CD4-positive, alpha-beta T cell treated with Interferon alpha-2 for 1 hour (primary cell): ENCODE measurements around the gene TOP1.
A peak's percentile ranks its signal among the peaks of the same experiment; 100 is the strongest.

Experiments
- DNase-seq, 2 donors: peaks; one replicate each; pipeline ENCODE4 v3.0.0-alpha.2; 2020 to 2022

Gene TOP1

DNA sequence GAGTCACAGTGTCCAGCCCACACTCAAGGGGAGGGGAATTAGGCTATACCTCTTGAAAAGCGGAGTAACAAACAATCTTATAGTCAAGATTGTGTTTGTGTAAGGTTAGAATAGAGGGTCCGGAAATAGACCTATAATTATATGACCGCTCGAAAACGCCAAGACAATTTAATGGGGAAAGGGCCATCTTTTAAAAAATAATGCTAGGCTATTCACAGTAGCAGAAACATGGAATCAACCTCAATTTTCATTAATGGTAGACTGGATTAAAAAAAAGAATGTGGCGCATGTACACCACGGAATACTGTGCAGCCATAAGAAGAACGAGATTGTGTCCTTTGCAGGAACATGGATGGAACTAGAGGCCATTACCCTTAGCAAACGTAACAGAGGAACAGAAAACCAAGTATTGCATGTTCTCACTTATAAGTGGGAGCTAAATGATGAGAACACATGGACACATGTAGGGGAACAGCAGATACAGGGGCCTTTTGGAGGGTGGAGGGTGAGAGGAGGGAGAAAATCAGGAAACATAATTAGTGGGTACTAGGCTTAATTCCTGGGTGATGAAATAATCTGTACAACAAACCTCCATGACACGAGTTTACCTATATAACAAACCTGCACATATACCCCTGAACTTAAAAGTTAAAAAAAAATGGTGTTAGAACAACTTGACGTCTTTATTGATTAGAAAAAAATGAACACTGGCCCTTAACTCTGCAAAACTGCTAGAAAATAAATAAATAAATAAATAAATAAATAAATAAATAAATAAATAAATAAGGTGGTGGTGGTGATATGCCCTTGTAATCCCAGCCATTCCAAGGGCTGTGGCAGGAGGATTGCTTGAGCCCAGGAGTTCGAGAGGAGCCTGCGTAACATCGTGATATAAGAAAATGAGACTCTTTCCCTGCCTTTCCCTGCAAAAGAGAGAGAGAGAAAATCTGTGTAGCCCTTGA is 30.3 kb downstream of the TOP1 start:
- no peak for DNase-seq

DNA sequence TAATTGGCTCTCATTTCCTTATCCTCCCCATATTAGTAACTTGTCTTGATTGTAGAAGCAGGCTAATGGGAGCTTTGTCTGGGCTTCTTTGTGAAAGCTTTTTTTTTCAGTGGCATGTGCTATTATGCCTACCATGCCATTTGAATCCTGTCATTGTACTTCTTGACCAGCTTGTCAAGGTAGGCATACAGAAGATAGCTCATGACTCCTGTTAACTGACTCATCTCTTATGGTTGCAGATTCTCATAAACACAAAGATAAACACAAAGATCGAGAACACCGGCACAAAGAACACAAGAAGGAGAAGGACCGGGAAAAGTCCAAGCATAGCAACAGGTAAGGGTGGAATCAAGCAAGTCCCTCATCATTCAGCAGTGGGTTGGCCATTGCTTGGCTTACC is 32.5 kb downstream of the TOP1 start:
- no peak for DNase-seq

- no peak for DNase-seq
Observed at GRCh38 chr20:41063442-41063841, 34.8 kb downstream of the TOP1 start.

DNA sequence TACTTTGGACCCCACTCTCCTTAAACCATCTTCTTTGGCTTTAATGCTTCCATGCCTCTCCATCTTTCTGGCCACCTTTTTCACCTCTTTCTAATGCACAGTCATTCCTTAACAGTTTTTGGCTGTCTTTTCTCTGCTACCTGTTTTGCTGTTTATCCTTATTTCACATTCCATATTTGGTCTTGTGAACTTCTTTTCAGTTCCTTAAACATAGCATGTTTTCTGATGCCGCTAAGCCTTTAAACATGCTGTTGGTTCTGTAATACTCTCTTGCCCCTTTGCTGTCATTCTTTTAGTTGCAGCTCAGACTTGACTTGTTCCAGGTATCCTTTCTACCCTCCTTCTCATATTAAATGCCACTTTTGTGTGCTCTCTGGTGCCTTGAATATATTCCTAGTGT is 35.8 kb downstream of the TOP1 start:
- DNase-seq = no peak

GRCh38 chr20:41065716-41066115 is 37.1 kb downstream of the TOP1 start:
- DNase-seq = no peak

GRCh38 chr20:41068806-41069205 is 40.2 kb downstream of the TOP1 start:
- no peak for DNase-seq

DNA sequence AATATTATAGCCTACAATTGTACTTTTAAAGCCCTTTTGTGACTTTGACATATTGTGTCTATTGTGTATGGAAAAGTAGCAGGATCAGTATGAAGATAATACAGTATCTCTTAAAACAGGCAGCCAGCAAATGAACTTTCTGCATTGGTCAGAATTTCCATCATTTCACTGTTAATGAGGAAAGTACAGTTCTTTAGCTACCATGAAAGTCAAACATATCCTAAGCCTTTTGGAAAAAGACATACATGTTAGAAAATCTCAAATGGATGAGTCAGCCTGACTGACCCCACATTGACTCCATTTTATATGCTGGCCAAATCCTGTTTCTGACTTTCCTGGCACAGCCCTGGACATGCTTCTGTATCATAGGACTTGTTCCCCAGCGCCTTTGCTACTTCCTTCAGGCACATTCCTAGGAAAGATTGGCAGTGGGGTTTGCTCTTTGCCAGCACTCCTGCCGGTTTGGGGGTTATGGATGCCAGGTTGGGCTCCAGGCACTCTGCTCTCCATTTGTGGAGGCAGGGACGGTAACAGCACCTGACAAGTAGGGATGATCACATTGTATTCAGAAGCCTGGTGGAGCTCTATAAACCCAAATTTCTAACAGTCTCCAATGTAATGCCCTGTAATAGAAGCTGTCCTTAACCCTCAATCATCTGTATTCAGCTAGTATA is 43.7 kb downstream of the TOP1 start:
- no peak for DNase-seq

- DNase-seq = no peak
Observed at GRCh38 chr20:41072915-41073314, 44.3 kb downstream of the TOP1 start.

- DNase-seq = no peak
Observed at GRCh38 chr20:41074441-41074840, 45.8 kb downstream of the TOP1 start.

DNA sequence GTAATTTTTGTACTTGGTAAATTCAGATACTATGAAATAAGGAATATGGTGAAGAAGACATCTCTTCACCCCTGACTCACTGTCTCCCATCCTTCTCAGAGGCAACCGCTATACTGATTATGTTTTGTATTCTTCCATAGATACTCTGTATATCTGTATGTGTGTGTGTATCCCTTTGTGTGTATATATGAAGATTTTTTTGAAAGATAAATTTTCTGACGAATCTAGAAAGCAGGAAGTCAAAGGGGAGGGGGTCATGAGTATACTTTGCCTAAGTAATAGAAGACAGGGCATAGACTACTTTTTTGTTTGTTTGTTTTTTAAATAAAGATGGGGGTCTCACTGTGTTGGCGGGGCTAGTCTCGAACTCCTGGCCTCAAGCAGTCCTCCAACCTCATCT is 48.2 kb downstream of the TOP1 start:
- DNase-seq = no peak

DNA sequence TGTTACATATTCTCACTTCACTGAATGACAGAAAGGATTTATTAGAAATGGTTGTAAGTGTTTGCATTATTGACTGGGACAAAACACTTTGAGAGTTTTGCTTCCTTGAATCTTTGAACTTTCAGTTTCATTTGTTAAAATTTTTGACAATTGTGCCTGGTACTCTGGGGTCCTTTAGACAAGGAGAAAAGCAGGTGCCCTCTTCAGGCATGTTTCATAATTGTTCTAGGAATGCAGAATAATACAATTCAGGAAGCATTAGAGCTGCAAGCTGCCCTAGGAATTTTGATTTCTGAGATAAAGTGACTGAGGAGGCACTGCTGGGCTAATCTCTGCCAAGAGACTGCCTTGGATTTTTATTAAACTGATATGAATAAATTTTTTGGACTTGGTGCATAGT is 49.7 kb downstream of the TOP1 start:
- DNase-seq = peak in 1 of 2 donors; percentile 61

DNA sequence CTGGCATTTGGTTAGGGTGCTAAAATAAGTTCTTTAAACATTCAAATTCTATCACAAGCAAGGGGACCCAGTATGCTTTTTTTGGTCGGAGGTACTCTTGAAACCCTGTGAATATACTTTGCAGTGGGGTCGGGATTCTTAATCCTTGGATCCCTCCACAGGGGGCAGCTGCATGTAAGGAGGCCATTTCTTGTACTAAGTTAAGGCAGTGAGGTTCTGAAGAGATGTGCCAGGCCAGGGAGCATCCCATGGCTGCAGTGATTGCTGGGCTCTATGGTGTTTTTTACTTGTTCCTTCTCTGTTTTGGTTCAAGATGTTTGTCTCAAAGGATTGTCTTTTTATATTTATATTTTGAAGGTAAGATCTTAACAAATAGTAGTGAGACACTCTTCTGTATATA is 50.4 kb downstream of the TOP1 start:
- no peak for DNase-seq

GRCh38 chr20:41080866-41081265 is 52.2 kb downstream of the TOP1 start:
- DNase-seq = no peak

GRCh38 chr20:41081276-41081814 is 52.7 kb downstream of the TOP1 start:
- no peak for DNase-seq

- no peak for DNase-seq
Observed at GRCh38 chr20:41082306-41082705, 53.7 kb downstream of the TOP1 start.

- no peak for DNase-seq
Observed at GRCh38 chr20:41085606-41086005, 57.0 kb downstream of the TOP1 start.

GRCh38 chr20:41086402-41087324 is 58.0 kb downstream of the TOP1 start:
- no peak for DNase-seq

GRCh38 chr20:41087325-41087685 is 58.7 kb downstream of the TOP1 start:
- no peak for DNase-seq

GRCh38 chr20:41087777-41088176 is 59.2 kb downstream of the TOP1 start:
- no peak for DNase-seq

DNA sequence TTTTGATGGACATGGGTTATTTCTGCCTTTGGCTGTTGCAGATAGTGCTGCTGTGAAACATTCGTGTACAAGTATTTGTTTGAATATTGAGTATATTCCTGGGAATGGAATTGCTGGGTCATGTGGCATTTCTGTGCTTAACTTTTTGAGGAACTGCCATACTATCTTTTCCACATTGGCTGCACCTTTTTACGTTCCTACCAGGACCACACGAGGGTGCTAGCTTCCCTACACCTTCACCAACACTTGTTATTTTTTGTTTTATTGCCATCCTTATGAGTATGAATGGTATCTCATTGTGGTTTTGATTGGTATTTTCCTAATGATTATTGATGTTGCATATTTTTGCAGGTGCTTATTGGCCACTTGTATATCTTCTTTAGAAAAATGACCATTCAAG is 60.9 kb downstream of the TOP1 start:
- DNase-seq = no peak

DNA sequence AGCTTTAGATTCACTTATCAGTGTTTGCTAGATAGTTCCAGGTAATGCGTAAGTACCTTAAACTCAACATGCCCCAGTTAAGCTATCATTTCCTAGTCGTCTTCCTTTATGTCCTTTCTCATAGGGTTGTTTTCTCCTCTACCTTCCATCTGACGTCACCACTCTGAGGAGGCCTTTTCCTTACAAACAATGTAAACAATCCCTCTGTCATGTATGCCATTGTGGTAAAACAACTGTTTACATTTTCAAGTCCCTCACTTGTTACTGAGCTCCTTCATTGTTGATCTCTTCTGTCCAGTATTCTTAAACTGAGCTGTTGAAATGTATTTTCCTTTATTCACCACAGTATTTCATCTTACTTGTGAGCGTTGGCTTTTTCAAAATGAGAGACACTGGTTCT is 63.3 kb downstream of the TOP1 start:
- DNase-seq = no peak

DNA sequence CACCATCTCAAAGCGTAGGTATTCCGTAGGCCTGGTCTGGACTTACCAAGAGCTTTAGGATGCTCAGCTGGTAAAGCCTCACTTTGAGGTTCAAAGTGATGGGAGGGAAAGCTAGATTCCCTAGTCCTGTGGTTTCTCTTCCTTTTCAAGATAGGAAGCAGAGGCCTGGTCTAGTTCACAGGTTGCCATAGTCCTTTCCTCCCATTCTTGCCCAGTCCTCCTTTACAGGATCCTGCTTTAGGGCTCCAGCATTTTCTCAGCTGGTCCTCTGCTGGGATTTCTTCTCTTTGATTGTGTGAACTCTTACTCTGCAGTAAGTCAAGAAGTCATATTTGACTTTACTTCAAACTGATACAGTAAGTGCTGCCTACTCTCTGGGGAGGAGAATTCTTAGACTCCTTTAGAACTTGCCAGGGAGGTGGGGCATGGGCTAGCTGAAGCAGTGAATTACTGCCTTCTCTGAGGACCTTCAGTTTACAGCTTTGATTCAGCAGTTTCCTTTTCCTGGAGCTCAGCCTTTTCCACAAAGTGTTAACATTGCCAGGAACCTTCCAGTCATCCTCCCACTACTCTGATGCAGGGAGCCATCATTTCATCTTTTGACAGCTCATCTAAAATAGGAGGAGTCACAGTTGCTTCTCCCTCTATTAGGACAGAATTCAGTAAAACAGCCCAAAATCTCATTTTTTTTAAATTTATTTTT is 65.9 kb downstream of the TOP1 start:
- no peak for DNase-seq
